WERI-Rb-1 (cell line): ENCODE data around the gene CCN2.

Source experiments
- DNase-seq: peaks from one replicate; pipeline ENCODE4 v3.0.0-alpha.2; 2020
- H3K27ac ChIP-seq: fragments of 250-450 bp; sonication (Bioruptor Pico); 2 replicates; pipeline ENCODE4 v1.5.1; 2020; ENCODE audit warnings: mild to moderate bottlenecking, moderate library complexity
- H3K27me3 ChIP-seq: fragments of 250-450 bp; sonication (Bioruptor Pico); 2 replicates; pipeline ENCODE4 v1.5.1; 2021; ENCODE audit warnings: mild to moderate bottlenecking, low read depth, moderate library complexity; ENCODE audit not compliant: insufficient read depth, severe bottlenecking
- H3K36me3 ChIP-seq: fragments of 250-450 bp; sonication (Bioruptor Pico); 2 replicates; pipeline ENCODE4 v1.5.1; 2020; ENCODE audit warnings: mild to moderate bottlenecking, moderate library complexity
- H3K4me3 ChIP-seq: 2 replicates; pipeline ENCODE4 v1.5.1; 2011; ENCODE audit warnings: low read depth, mild to moderate bottlenecking, control low read depth, low read length
- H3K9me3 ChIP-seq: fragments of 250-450 bp; sonication (Bioruptor Pico); 2 replicates; pipeline ENCODE4 v1.5.1; 2021; ENCODE audit warnings: mild to moderate bottlenecking, moderate library complexity; ENCODE audit not compliant: severe bottlenecking
- TF ChIP-seq, protein P1 (sequence below): IDR thresholded peaks from 2 replicates; pipeline ENCODE4 v1.5.1; 2011; ENCODE audit warnings: low read depth, mild to moderate bottlenecking, control low read depth, inconsistent platforms, low read length

The CCN2 gene

DNA sequence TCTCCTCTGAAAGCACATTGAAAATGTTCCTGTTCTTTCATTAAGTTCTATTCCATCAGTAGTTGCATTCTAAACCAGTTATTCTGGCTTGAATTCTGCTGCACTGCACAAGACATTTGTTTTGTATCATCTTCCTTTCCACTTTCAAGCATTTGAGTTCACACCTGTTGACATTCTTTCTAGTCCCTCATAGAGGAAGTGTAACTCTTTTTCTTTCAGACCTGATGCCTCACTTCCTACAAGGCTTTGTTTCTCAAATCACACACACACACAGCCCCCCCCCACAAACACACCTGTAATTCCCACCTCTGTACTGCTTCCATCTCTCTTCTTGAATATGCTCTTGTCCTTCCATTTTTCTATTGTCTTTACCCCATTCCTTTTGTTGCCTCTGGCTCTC lies 50.9 kb downstream of the CCN2 start:
- TF ChIP-seq, protein P1, sequence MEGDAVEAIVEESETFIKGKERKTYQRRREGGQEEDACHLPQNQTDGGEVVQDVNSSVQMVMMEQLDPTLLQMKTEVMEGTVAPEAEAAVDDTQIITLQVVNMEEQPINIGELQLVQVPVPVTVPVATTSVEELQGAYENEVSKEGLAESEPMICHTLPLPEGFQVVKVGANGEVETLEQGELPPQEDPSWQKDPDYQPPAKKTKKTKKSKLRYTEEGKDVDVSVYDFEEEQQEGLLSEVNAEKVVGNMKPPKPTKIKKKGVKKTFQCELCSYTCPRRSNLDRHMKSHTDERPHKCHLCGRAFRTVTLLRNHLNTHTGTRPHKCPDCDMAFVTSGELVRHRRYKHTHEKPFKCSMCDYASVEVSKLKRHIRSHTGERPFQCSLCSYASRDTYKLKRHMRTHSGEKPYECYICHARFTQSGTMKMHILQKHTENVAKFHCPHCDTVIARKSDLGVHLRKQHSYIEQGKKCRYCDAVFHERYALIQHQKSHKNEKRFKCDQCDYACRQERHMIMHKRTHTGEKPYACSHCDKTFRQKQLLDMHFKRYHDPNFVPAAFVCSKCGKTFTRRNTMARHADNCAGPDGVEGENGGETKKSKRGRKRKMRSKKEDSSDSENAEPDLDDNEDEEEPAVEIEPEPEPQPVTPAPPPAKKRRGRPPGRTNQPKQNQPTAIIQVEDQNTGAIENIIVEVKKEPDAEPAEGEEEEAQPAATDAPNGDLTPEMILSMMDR: no peak
- no peak for DNase-seq
- Histone ChIP-seq H3K27ac (no peak overlapping the region), H3K9me3 (peaks cover 6% of the 10 kb centered on the region), H3K36me3 (no peaks in the 10 kb centered on the region), H3K27me3 (no peaks in the 10 kb centered on the region), H3K4me3 (no peak overlapping the region)

DNA sequence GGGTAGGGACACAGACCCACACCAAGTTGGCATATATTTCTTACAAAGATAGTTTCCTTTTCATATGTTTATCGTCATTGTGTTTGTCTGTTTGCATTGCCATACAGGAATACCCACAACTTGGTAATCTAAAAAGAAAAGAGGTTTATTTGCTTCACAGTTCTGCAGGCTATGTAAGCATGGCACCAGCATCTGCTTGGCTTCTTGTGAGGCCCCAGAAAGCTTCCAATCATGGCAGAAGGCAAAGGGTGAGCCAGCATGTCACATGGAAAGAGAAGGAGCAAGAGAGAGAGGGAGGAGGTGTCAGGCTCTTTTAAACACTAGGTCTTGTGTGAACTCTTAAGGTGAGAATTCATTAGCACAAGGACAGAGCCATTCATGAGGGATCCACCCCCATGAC lies 52.5 kb downstream of the CCN2 start:
- H3K9me3 ChIP-seq: peaks cover 6% of the 10 kb centered on the region
- H3K27me3 ChIP-seq: no peaks in the 10 kb centered on the region

More for the DNA sequence above, 52.5 kb downstream of the CCN2 start:
- no peak for DNase-seq
- no peak overlapping the region for H3K4me3 ChIP-seq
- H3K36me3 ChIP-seq: no peaks in the 10 kb centered on the region
- H3K27ac ChIP-seq: no peak overlapping the region
- TF ChIP-seq, protein P1: no peak
